ENCODE data around the gene SMIM41.
A peak's percentile ranks its signal among the peaks of the same experiment; 100 is the strongest.

The SMIM41 gene

DNA sequence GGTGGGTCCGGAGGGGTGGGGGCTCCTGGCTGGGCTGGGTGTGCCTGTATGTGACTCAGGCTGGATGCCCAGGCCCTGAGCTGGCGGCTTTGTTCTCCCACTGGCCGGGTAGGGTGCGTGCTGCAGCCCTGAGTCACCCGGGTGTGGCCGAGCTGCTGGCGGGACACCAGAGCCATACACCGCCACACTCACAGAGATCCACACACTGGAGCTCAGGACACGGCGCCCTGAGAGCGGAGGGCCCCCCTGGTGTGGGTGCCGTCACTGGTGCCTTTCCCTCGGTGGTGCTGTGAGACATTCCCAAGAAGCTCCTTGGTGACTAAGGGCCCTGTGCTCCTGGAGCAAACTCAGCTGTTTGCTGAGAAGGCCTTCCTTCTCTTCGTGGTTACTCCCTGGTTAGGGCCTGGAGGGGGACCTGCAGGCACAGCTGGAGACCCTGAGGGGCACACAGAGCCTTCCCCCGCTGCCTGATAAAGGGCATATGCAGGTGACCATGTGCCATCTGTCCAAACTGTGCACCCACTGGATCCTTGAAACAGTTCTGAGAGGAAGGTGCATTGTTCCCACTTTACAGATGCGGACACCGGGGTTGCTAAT, 68.0 kb downstream of the SMIM41 start:
- DNase-seq (ENCODE audit: low spot score) = no peak

GRCh38 chr12:52147964-52148463, 68.5 kb downstream of the SMIM41 start:
- no peak for DNase-seq (ENCODE audit: low spot score)

GRCh38 chr12:52148464-52149181, 69.1 kb downstream of the SMIM41 start:
- no peak for DNase-seq (ENCODE audit: low spot score)

DNA sequence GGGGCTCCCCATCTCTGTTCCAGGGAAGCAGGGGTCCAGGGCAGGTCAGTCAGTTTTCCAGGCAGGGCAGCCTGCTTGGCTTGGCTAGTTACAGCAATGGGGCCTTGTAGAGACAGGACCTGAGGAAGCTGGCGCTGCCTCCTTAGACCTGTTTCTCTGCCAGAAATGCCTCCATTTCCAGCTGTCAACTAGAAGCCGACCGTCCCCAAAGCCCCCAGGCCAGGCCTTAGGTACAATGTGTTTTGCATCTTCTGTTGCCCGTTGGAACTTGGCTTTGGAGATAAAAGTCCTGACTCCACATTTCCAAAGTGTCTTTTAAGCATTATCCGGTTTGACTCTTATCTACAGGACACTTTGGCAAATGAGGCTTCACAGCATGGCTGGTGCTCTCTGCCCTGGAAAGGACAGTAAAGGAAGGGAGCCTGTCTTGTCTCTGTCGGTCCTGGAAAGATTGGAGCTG, 69.7 kb downstream of the SMIM41 start:
- DNase-seq (ENCODE audit: low spot score) = no peak

DNA sequence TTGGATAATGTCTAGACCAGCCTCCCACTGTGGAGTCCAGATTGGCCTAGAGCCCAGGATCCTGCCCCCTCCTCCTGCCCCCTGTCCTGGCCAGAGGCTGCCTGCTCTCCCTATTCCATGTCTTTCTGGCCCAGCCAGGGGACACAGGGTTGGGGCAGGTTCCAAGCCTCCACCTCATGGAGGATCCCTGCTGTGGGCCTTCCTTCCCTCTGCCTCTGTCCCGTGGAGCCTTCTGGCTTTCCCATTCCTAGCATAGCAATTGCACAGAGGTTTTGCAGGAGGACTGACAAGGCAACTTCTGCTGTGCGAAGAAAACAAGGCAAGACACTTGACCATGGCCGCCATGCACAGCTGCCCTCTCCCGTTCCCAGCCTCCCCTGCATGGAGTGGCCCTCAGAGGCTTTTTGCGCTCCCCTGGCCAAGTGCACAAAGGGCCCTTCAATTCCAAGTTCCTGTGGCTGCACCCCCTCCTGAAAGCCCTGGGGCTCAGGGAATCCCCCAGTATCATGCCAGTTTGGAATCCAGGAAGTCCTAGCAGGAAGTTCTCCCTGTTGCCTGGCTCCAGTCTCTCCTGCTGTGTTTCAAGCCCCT, 70.2 kb downstream of the SMIM41 start:
- no peak for DNase-seq (ENCODE audit: low spot score)

DNA sequence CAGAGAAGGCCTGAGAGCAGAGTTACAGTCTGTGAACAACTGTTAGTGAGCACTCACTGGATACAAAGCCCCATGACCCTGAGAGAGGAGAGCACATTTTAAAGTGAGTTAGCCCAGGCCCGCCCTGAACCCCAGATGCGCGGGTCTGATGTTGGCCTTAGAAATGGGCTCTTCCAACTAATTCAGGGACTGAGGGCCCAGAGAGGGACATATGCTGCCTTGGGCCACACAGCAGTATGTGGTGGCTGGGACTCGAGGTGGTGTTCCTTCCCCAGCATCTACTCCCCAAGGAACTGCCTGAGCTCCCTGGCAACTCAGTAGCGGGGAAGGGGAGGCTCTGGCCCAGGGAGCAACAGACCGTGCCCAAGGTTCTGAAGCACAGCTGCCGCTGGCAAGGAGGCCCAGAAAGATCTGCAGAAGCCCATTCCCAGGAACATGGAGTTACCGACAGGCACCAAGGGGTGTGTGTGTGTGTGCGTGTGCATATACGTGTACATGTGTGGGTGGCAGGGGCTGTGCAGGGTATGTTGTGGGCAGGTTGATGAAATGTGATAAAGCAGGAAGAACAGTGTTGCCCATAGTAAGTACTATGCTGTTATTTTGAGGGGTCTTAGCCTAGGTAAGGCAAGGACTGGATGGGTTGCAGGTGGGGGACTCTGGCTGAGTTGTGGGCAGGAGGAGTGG, 71.8 kb downstream of the SMIM41 start:
- no peak for DNase-seq (ENCODE audit: low spot score)

GRCh38 chr12:52151837-52152783, 72.6 kb downstream of the SMIM41 start:
- no peak for DNase-seq (ENCODE audit: low spot score)

- no peak for DNase-seq (ENCODE audit: low spot score)
These were observed 73.4 kb downstream of the SMIM41 start for GRCh38 chr12:52152905-52153317.

- no peak for DNase-seq (ENCODE audit: low spot score)
These were observed 75.8 kb downstream of the SMIM41 start for GRCh38 chr12:52155048-52155868.

- no peak for DNase-seq (ENCODE audit: low spot score)
These were observed 76.8 kb downstream of the SMIM41 start for GRCh38 chr12:52156311-52156710.

GRCh38 chr12:52156757-52157565, 77.5 kb downstream of the SMIM41 start:
- peak; percentile 42 for DNase-seq (ENCODE audit: low spot score)

- DNase-seq (ENCODE audit: low spot score) = no peak
These were observed 78.2 kb downstream of the SMIM41 start for GRCh38 chr12:52157566-52158150.
